HG03108 (cell line): Measurements from ENCODE around the gene DYRK1A.

Experiments
- ATAC-seq: cut with Tn5 transposase; IDR thresholded peaks from one replicate; pipeline ENCODE4 v1.9.1; 2021; ENCODE audit warnings: moderate library complexity; ENCODE audit not compliant: unreplicated experiment

The DYRK1A gene

GRCh38 chr21:37445228-37445627 lies 78.7 kb downstream of the DYRK1A start:
- ATAC-seq: no peak

- no peak for ATAC-seq
Observed at GRCh38 chr21:37446552-37446951, 80.0 kb downstream of the DYRK1A start.

GRCh38 chr21:37447288-37447936 lies 80.8 kb downstream of the DYRK1A start:
- no peak for ATAC-seq

GRCh38 chr21:37449302-37449937 lies 82.8 kb downstream of the DYRK1A start:
- no peak for ATAC-seq

- ATAC-seq: no peak
Observed at GRCh38 chr21:37450445-37450941, 83.9 kb downstream of the DYRK1A start.

- no peak for ATAC-seq
Observed at GRCh38 chr21:37451446-37451845, 84.9 kb downstream of the DYRK1A start.

- no peak for ATAC-seq
Observed at GRCh38 chr21:37452227-37452626, 85.7 kb downstream of the DYRK1A start.

- ATAC-seq: no peak
Observed at GRCh38 chr21:37453350-37453749, 86.8 kb downstream of the DYRK1A start.

- ATAC-seq: no peak
Observed at GRCh38 chr21:37454869-37455503, 88.4 kb downstream of the DYRK1A start.

- ATAC-seq: no peak
Observed at GRCh38 chr21:37455504-37455911, 88.9 kb downstream of the DYRK1A start.

- no peak for ATAC-seq
Observed at GRCh38 chr21:37458669-37459276, 92.2 kb downstream of the DYRK1A start.

GRCh38 chr21:37459575-37459974 lies 93.0 kb downstream of the DYRK1A start:
- no peak for ATAC-seq

GRCh38 chr21:37460196-37460595 lies 93.6 kb downstream of the DYRK1A start:
- ATAC-seq: no peak

GRCh38 chr21:37461479-37461878 lies 94.9 kb downstream of the DYRK1A start:
- no peak for ATAC-seq

GRCh38 chr21:37462087-37462861 lies 95.7 kb downstream of the DYRK1A start:
- ATAC-seq: no peak

- ATAC-seq: no peak
Observed at GRCh38 chr21:37463083-37463801, 96.7 kb downstream of the DYRK1A start.

- ATAC-seq: no peak
Observed at GRCh38 chr21:37467082-37467481, 100.5 kb downstream of the DYRK1A start.

GRCh38 chr21:37468909-37469308 lies 102.3 kb downstream of the DYRK1A start:
- ATAC-seq: no peak

GRCh38 chr21:37469441-37469840 lies 102.9 kb downstream of the DYRK1A start:
- no peak for ATAC-seq

GRCh38 chr21:37472581-37472980 lies 106.0 kb downstream of the DYRK1A start:
- no peak for ATAC-seq
